H1 (cell line): ENCODE results near the gene KCTD11. TPM values are rescaled to one million over a fixed set of nuclear protein-coding genes. Genes with fewer than 3 reads are reported as not detected.

ENCODE experiments used
- CTCF ChIA-PET: fragments of 300-600 bp; sonication (Branson Sonifier 250); formaldehyde crosslinking; loops from one replicate; lab custom pipeline; 2021; ENCODE audit not compliant: partially characterized antibody; lab: Charles Lee
- POLR2A ChIA-PET: fragments of 300-600 bp; sonication (Branson Sonifier 250); formaldehyde crosslinking; loops from one replicate; lab custom pipeline; 2021; ENCODE audit warnings: inconsistent platforms; ENCODE audit not compliant: partially characterized antibody; lab: Charles Lee
- DNase-seq, 2 experiments: peaks; one replicate each; pipeline versions ENCODE4 v3.0.0 to v3.0.0-alpha.2; 2010 to 2022; ENCODE audit warnings: low spot score in 2 of 2, low read depth in 1 of 2, mixed read lengths in 1 of 2
- FAIRE-seq: peaks from 2 replicates; lab custom pipeline; 2011; peaks lifted over from hg19 to GRCh38; lab: Jason Lieb, UNC
- H2AFZ ChIP-seq: 2 replicates; pipeline ENCODE4 v1.8.1; 2012; ENCODE audit warnings: low read length, inconsistent platforms
- H2AK5ac ChIP-seq: 2 replicates; pipeline ENCODE4 v1.6.1; 2013; ENCODE audit warnings: low read depth, low read length
- H2BK120ac ChIP-seq: replicated peaks from 2 replicates; pipeline ENCODE3; 2013; ENCODE audit warnings: low read depth, low read length, inconsistent platforms
- H2BK12ac ChIP-seq: 2 replicates; pipeline ENCODE4 v1.6.1; 2013; ENCODE audit warnings: low read depth, low read length
- H2BK15ac ChIP-seq: 2 replicates; pipeline ENCODE4 v1.6.1; 2013; ENCODE audit warnings: low read length
- H2BK20ac ChIP-seq: 2 replicates; pipeline ENCODE4 v1.6.1; 2013; ENCODE audit warnings: low read length
- H2BK5ac ChIP-seq: 2 replicates; pipeline ENCODE4 v1.6.1; 2013; ENCODE audit warnings: low read depth, low read length
- H3K14ac ChIP-seq: 2 replicates; pipeline ENCODE4 v1.6.1; 2013; ENCODE audit warnings: inconsistent platforms; ENCODE audit not compliant: insufficient read length
- H3K18ac ChIP-seq: 2 replicates; pipeline ENCODE4 v1.6.1; 2013; ENCODE audit warnings: low read length; ENCODE audit errors: extremely low read depth
- H3K23ac ChIP-seq: 2 replicates; pipeline ENCODE4 v1.6.1; 2013; ENCODE audit warnings: inconsistent platforms; ENCODE audit not compliant: insufficient read length
- H3K23me2 ChIP-seq: 2 replicates; pipeline ENCODE4 v1.6.1; 2013; ENCODE audit warnings: low read depth, low read length
- H3K27ac ChIP-seq: 2 replicates; pipeline ENCODE4 v1.6.1; 2011; ENCODE audit warnings: low read depth, low read length, inconsistent platforms
- H3K27me3 ChIP-seq, 4 experiments: replicated peaks in 1 of 4; 1 replicate in 1 of 4; 2 replicates in 3 of 4; pipeline versions ENCODE4 v1.6.1 to v1.8.1; 2011 to 2013; ENCODE audit warnings: low read length in 3 of 4, mild to moderate bottlenecking in 3 of 4, inconsistent platforms in 2 of 4, mixed read lengths in 2 of 4, moderate library complexity in 1 of 4; ENCODE audit not compliant: control insufficient read depth in 3 of 4, insufficient read depth in 3 of 4; ENCODE audit errors: extremely low read depth in 1 of 4
- H3K36me3 ChIP-seq, 4 experiments: 2 replicates each; pipeline versions ENCODE4 v1.6.1 to v1.8.1; 2011 to 2013; ENCODE audit warnings: mild to moderate bottlenecking in 4 of 4, low read length in 3 of 4, moderate library complexity in 2 of 4, control low read depth in 1 of 4, inconsistent platforms in 1 of 4; ENCODE audit not compliant: insufficient read depth in 4 of 4, control insufficient read depth in 2 of 4
- H3K4ac ChIP-seq: replicated peaks from 2 replicates; pipeline ENCODE3; 2013; ENCODE audit warnings: low read length, low read depth, mixed read lengths, inconsistent platforms; ENCODE audit not compliant: insufficient read length
- H3K4me1 ChIP-seq, 4 experiments: replicated peaks in 1 of 4; 1 replicate in 1 of 4; 2 replicates in 3 of 4; pipeline versions ENCODE4 v1.6.1 to v1.8.1; 2011 to 2013; ENCODE audit warnings: low read length in 3 of 4, inconsistent platforms in 2 of 4, mixed read lengths in 1 of 4; ENCODE audit not compliant: insufficient read depth in 4 of 4, control insufficient read depth in 3 of 4
- H3K4me2 ChIP-seq, 2 experiments: 2 replicates each; pipeline versions ENCODE4 v1.6.1 to v1.8.1; 2011 to 2013; ENCODE audit warnings: low read depth in 2 of 2, low read length in 2 of 2, control low read depth in 1 of 2, inconsistent platforms in 1 of 2, mild to moderate bottlenecking in 1 of 2; ENCODE audit not compliant: insufficient read depth in 1 of 2
- H3K4me3 ChIP-seq, 4 experiments: fragments of 200-600, 300-600 bp in 1 of 4; sonication (generic), shearing (Covaris generic), sonication (Bioruptor Twin) in 1 of 4; 2 replicates each; pipeline versions ENCODE4 v1.5.1 to v1.8.1; 2011 to 2016; ENCODE audit warnings: low read length in 4 of 4, low read depth in 3 of 4, control low read depth in 2 of 4, inconsistent platforms in 2 of 4, mild to moderate bottlenecking in 2 of 4, mixed read lengths in 1 of 4, moderate library complexity in 1 of 4; ENCODE audit not compliant: insufficient read depth in 2 of 4; ENCODE audit errors: extremely low read depth in 1 of 4
- H3K56ac ChIP-seq: replicated peaks from 2 replicates; pipeline ENCODE3; 2013; ENCODE audit warnings: low read depth, mild to moderate bottlenecking, mixed read lengths, low read length, inconsistent platforms; ENCODE audit not compliant: insufficient read length
- H3K79me1 ChIP-seq: 2 replicates; pipeline ENCODE4 v1.6.1; 2013; ENCODE audit warnings: low read depth, low read length, control low read depth
- H3K79me2 ChIP-seq, 2 experiments: 2 replicates each; pipeline versions ENCODE4 v1.6.1 to v1.8.1; 2012 to 2013; ENCODE audit warnings: low read length in 2 of 2, mild to moderate bottlenecking in 2 of 2, inconsistent platforms in 1 of 2; ENCODE audit not compliant: insufficient read depth in 2 of 2, control insufficient read depth in 1 of 2
- H3K9ac ChIP-seq, 4 experiments: replicated peaks in 1 of 4; 1 replicate in 1 of 4; 2 replicates in 3 of 4; pipeline versions ENCODE4 v1.6.1 to v1.8.1; 2011 to 2013; ENCODE audit warnings: low read depth in 3 of 4, low read length in 3 of 4, control low read depth in 2 of 4, mild to moderate bottlenecking in 2 of 4, moderate library complexity in 2 of 4, inconsistent platforms in 1 of 4; ENCODE audit errors: extremely low read depth in 1 of 4
- H3K9me3 ChIP-seq, 2 experiments: 2 replicates each; pipeline versions ENCODE4 v1.6.1 to v1.8.1; 2012 to 2013; ENCODE audit warnings: mild to moderate bottlenecking in 2 of 2, moderate library complexity in 2 of 2, control low read depth in 1 of 2, inconsistent platforms in 1 of 2, low read depth in 1 of 2, low read length in 1 of 2, mixed read lengths in 1 of 2; ENCODE audit not compliant: insufficient read depth in 2 of 2
- H4K20me1 ChIP-seq, 2 experiments: replicated peaks in 1 of 2; 2 replicates each; pipeline versions ENCODE3 to v1.8.1; 2011 to 2013; ENCODE audit warnings: inconsistent platforms in 2 of 2, low read length in 2 of 2, mild to moderate bottlenecking in 1 of 2; ENCODE audit not compliant: insufficient read depth in 2 of 2, control insufficient read depth in 1 of 2
- H4K5ac ChIP-seq: 2 replicates; pipeline ENCODE4 v1.6.1; 2013; ENCODE audit warnings: low read length, low read depth, mixed read lengths, inconsistent platforms; ENCODE audit not compliant: insufficient read length
- H4K8ac ChIP-seq: 2 replicates; pipeline ENCODE4 v1.8.0; 2013; ENCODE audit warnings: mild to moderate bottlenecking, moderate library complexity, low read length, inconsistent platforms; ENCODE audit not compliant: insufficient read depth; ENCODE audit errors: extremely low read depth
- H4K91ac ChIP-seq: replicated peaks from 2 replicates; pipeline ENCODE3; 2013; ENCODE audit warnings: low read length, mixed read lengths, inconsistent platforms; ENCODE audit not compliant: insufficient read length
- CEBPB ChIP-seq: IDR thresholded peaks from 2 replicates; pipeline ENCODE4 v1.6.1; 2012; ENCODE audit warnings: low read depth, low read length
- EGR1 ChIP-seq: IDR thresholded peaks from 2 replicates; pipeline ENCODE4 v1.6.1; 2011; ENCODE audit warnings: low read depth, low read length, borderline replicate concordance
- EP300 ChIP-seq, 2 experiments: IDR thresholded peaks; 1 replicate in 1 of 2; 2 replicates in 1 of 2; pipeline ENCODE4 v1.6.1; 2011 to 2012; ENCODE audit warnings: low read depth in 2 of 2, low read length in 2 of 2, mild to moderate bottlenecking in 2 of 2, borderline replicate concordance in 1 of 2, inconsistent platforms in 1 of 2, moderate library complexity in 1 of 2
- GABPA ChIP-seq: IDR thresholded peaks from 2 replicates; pipeline ENCODE4 v1.6.1; 2011; ENCODE audit warnings: mild to moderate bottlenecking, low read length, moderate library complexity, borderline replicate concordance; ENCODE audit not compliant: insufficient read depth
- SAP30 ChIP-seq: fragments of 300-600 bp; sonication (generic); IDR thresholded peaks from 2 replicates; pipeline ENCODE4 v1.7.1; 2012; ENCODE audit warnings: low read length, moderate library complexity, mild to moderate bottlenecking, inconsistent platforms; ENCODE audit not compliant: insufficient read depth, insufficient replicate concordance
- SIN3A ChIP-seq, 2 experiments: IDR thresholded peaks in 1 of 2; conservative IDR thresholded peaks in 1 of 2; 2 replicates each; pipeline ENCODE4 v1.6.1; 2011 to 2012; ENCODE audit warnings: low read length in 2 of 2, improper control_type of control experiment in 1 of 2, low read depth in 1 of 2, mild to moderate bottlenecking in 1 of 2
- SP4 ChIP-seq: IDR thresholded peaks from 2 replicates; pipeline ENCODE4 v1.6.1; 2012; ENCODE audit warnings: low read length, inconsistent platforms
- SRF ChIP-seq: IDR thresholded peaks from 2 replicates; pipeline ENCODE4 v1.6.1; 2011; ENCODE audit warnings: mild to moderate bottlenecking, low read depth, low read length, moderate library complexity
- TCF12 ChIP-seq: IDR thresholded peaks from 2 replicates; pipeline ENCODE4 v1.6.1; 2011; ENCODE audit warnings: low read depth, mild to moderate bottlenecking, low read length
- WGBS, 2 experiments: shearing (Covaris generic) in 1 of 2; methylation state at CpG; one replicate each; pipeline versions ENCODE4 v1.1.6 to v1.1.7; 2013 to 2015; ENCODE audit warnings: low lambda C conversion rate in 2 of 2, mixed read lengths in 2 of 2, inconsistent platforms in 1 of 2, low coverage in 1 of 2, missing lambda C conversion rate in 1 of 2; ENCODE audit not compliant: insufficient replicate concordance in 2 of 2, insufficient coverage in 1 of 2, insufficient read length in 1 of 2; ENCODE audit errors: extremely low coverage in 1 of 2, missing lambda C conversion rate in 1 of 2; 5-methylcytosine and 5-hydroxymethylcytosine counted together
- polyA plus RNA-seq, 7 experiments: library from polyadenylated mRNA; depleted of rRNA in 3 of 7; stranded (reverse) in 5 of 7; unstranded in 2 of 7; fragments of >200 nt in 5 of 7; fragments of 200-250 nt in 2 of 7; gene quantifications; 1 replicate in 5 of 7; 2 replicates in 1 of 7; 4 replicates in 1 of 7; pipeline versions ENCODE4 v1.2.1 to v1.2.3, GENCODE V29; 2011 to 2013; ENCODE audit warnings: missing spikeins in 2 of 7, mixed read lengths in 2 of 7
- total RNA-seq: library from RNA; stranded (reverse); fragmentation: NEBNext Ultra II Directional; extraction: Animal tissue kit (Norgen Biotek cat#: 25700); gene quantifications from 2 replicates; pipeline ENCODE4 v1.2.1, GENCODE V29; 2021
- TF ChIP-seq, protein P1 (sequence below): IDR thresholded peaks from 2 replicates; pipeline ENCODE4 v1.6.1; 2011; ENCODE audit warnings: low read length, improper control_type of control experiment

Gene KCTD11
- total and polyA plus RNA-seq, 2 of the 8 experiments (the other 6 are each of a cell fraction or from before 2014, with no cell fraction given) = 8.6 to 9.2 TPM

DNA sequence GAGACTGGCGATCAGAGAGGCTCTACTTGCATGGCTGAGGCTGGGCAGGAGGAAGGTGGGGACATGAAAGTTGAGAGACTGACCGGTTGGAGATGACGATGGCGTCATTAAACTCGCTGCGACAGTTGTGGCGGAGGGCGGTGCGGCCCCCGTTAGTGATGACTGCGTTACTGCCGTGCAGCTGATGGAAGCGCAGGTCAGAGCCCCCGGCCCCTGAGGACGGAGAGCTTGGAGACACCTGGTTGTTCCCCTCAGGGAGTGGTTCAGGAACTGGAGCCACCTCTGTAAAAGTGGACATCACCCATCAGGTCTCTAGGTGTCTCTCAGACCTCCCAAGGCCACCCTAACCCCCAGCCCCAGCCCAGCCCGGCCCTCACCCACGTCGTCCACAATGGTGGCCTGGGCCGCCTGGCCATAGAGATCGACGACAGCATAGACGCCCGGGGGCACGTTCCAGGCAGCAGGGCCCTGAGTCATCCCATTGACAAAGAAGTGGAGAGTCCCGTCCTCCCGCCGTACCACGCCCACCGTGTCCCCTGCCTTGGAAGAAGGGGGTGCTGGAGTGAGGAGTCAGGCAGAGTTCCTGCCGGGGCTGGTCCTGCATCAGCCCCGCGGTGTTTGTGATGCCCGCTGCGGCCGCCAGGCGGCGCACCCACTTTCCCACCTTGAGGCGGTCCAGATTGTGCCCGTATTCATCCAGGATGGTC lies 28.1 kb upstream of the KCTD11 start:
- H3K9ac ChIP-seq = no peak overlapping the region
- no peak overlapping the region for H4K5ac ChIP-seq
- 73% methylated on average over 39 of the region's 39 CpGs; no CpG with 5 or more reads in 1 of the 2 experiments for WGBS, 2 experiments
- no peak overlapping the region for H3K4ac ChIP-seq
- peaks cover 2% of the 10 kb centered on the region; the same call in 1 of the 2 replicates for H3K79me1 ChIP-seq
- H3K23ac ChIP-seq = no peak overlapping the region
- H3K27me3 ChIP-seq = no peaks in the 10 kb centered on the region; a peak in 1 of 7 replicates
- peaks cover 0 to 14% of the 10 kb centered on the region in 2 experiments; a peak in 2 of 4 replicates for H3K79me2 ChIP-seq
- no peak overlapping the region for H3K18ac ChIP-seq
- no peak overlapping the region for H2BK120ac ChIP-seq
- peak overlapping the region; percentile 3; the same call in 1 of the 2 replicates for H4K8ac ChIP-seq
- peak; percentile 60 for FAIRE-seq
- H3K4me2 ChIP-seq = no peak overlapping the region
- no peak overlapping the region for H4K91ac ChIP-seq
- no peak overlapping the region for H3K4me3 ChIP-seq
- peaks cover 26 to 46% (median 44%) of the 10 kb centered on the region in 4 experiments for H3K36me3 ChIP-seq
- DNase-seq = peak; percentile 47 to 99
- ChIA-PET CTCF (interaction anchor here (0.6 to 9.3 kb wide), 10 partner anchors 8 to 118 kb away, joined by 3 to 167 read pairs (median 10); partner anchors contain the start of genes ACAP1, GPS2, NLGN2 and TMEM95), POLR2A (interaction anchor here (1.1 to 13.4 kb wide), 6 partner anchors 11 to 84 kb away, joined by 3 to 223 read pairs (median 6); partner anchors contain the start of genes ACAP1 and GPS2)
- H2AFZ ChIP-seq = no peak overlapping the region
- H2BK12ac ChIP-seq = no peak overlapping the region
- peaks cover 2 to 22% of the 10 kb centered on the region in 2 experiments for H4K20me1 ChIP-seq
- no peak overlapping the region for H3K56ac ChIP-seq
- peaks cover 5% of the 10 kb centered on the region for H3K23me2 ChIP-seq
- no peak overlapping the region for H3K27ac ChIP-seq
- H2BK5ac ChIP-seq = no peak overlapping the region
- H2AK5ac ChIP-seq = no peak overlapping the region
- H2BK15ac ChIP-seq = no peak overlapping the region
- peaks cover 0 to 10% (median under 1%) of the 10 kb centered on the region in 4 experiments; a peak in 2 of 7 replicates for H3K4me1 ChIP-seq
- no peaks in the 10 kb centered on the region for H3K9me3 ChIP-seq
- H3K14ac ChIP-seq = no peak overlapping the region
- H2BK20ac ChIP-seq = no peak overlapping the region
- TF ChIP-seq GABPA (peak; percentile 71; the same call in 1 of the 2 replicates), SAP30 (no peak), CEBPB (no peak), SP4 (no peak), TCF12 (no peak), SRF (no peak), EP300 (IDR thresholded peaks at IDR 0.05; ENCODE audit: borderline replicate concordance in 1 of 2, low read depth in 2 of 2, low read length in 2 of 2) (peak in 1 of 2 experiments; percentile 28; a peak in 1 of 3 replicates), SIN3A (conservative IDR thresholded peaks at IDR 0.05 in 1 of 2, IDR thresholded peaks at IDR 0.05 in 1 of 2; ENCODE audit: low read depth in 1 of 2, low read length in 2 of 2) (no peak; a peak in 1 of 4 replicates), EGR1 (no peak)
- TF ChIP-seq, protein P1, sequence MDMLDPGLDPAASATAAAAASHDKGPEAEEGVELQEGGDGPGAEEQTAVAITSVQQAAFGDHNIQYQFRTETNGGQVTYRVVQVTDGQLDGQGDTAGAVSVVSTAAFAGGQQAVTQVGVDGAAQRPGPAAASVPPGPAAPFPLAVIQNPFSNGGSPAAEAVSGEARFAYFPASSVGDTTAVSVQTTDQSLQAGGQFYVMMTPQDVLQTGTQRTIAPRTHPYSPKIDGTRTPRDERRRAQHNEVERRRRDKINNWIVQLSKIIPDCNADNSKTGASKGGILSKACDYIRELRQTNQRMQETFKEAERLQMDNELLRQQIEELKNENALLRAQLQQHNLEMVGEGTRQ = no peak
